GM12874 (cell line): ENCODE results near the gene RNF43.

Experiments used
- CTCF ChIP-seq: IDR thresholded peaks from 2 replicates; pipeline ENCODE4 v1.5.1; 2011; ENCODE audit warnings: low read depth, mild to moderate bottlenecking, control low read depth, low read length, moderate library complexity; ENCODE audit not compliant: insufficient read depth

The RNF43 gene

GRCh38 chr17:58414596-58414997, 2.7 kb downstream of the RNF43 start:
- no peak for TF ChIP-seq CTCF

GRCh38 chr17:58413684-58414083, 3.6 kb downstream of the RNF43 start:
- no peak for TF ChIP-seq CTCF

- no peak for TF ChIP-seq CTCF
Observed at GRCh38 chr17:58412961-58413586, 4.3 kb downstream of the RNF43 start.

- TF ChIP-seq CTCF: no peak
Observed at GRCh38 chr17:58412064-58412703, 5.2 kb downstream of the RNF43 start.

- TF ChIP-seq CTCF: no peak
Observed at GRCh38 chr17:58411408-58411894, 5.9 kb downstream of the RNF43 start.

GRCh38 chr17:58410714-58411407, 6.5 kb downstream of the RNF43 start:
- TF ChIP-seq CTCF: no peak

GRCh38 chr17:58409432-58409831, 7.9 kb downstream of the RNF43 start:
- TF ChIP-seq CTCF: no peak
